GM19467 (cell line): ENCODE data around the gene MYO5B.
"Not testable (repeated sequence)": the region's sequence is repeated elsewhere in the genome, so short reads cannot be mapped to it uniquely, and the experiment has no call there.

Experiments
- ATAC-seq: cut with Tn5 transposase; IDR thresholded peaks from one replicate; pipeline ENCODE4 v1.9.1; 2021; ENCODE audit warnings: mild to moderate bottlenecking, moderate library complexity; ENCODE audit not compliant: unreplicated experiment

Gene MYO5B

DNA sequence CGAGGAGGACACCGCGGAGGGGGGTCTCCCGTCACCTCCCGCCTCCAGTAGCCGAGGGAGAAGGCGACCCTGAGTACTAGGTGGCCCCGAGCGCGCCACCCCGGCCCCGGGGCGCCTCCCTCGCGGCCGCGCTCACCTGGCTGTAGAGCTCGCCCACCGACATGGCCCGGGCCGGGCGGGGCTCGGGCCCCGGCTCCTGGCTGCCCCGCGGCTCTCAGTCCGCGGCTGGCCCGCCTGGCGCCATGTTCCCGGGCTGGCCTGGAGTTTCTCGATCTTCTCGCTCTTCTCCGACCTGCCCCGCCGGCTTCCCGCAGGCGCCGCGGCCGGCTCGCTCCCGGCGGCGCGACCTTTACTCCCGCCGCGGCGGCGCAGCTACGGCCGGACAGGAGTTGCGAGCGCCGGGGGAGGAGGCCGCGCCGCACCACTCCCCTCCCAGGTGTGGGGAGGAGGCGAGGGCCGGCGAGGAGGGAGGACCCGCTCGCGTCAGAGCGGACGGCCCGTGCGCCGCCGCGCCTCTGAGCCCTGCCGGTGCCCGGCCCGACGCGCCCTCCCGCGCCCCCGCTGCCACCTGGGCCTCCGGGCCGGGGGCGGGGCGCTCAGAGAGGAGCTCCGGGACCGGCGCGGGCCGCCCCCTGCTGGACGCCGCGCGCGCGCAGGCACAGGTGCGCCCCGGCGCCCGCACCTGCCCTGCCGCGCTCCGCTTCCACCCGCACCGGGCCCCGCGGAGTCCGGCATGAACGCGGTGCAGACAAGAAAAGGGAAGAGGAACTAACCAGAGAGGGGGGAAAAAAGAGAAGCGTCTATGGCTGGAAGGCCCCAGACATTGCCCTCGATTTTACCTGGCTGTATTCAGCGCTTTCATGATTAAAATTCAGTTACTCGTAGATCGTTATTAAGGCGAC is at the start of gene MYO5B:
Gene MYO5B (minus strand): TSS at position 517 of the 902 bp plus-strand sequence. CDS start 354 bp downstream, at position 163.
- peak; percentile 68 for ATAC-seq

DNA sequence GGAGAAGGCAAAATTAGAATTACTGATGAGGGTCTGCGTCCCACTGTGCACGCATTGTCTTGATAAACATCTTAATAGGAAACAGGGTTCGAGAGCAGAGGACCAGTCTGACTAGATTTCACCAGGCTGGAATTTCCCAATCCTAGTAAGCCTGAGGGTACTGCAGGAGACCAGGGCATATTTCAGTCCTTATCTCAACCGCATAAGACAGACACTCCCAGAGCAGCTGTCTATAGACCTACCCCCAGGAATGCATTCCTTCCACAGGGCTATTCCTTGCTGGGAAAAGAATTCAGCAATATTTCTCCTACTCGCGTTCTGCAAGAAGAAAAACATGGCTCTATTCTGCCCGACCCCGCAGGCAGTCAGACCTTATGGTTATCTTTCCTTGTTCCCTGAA is 46.8 kb upstream of the MYO5B start:
- not testable (repeated sequence) for ATAC-seq

DNA sequence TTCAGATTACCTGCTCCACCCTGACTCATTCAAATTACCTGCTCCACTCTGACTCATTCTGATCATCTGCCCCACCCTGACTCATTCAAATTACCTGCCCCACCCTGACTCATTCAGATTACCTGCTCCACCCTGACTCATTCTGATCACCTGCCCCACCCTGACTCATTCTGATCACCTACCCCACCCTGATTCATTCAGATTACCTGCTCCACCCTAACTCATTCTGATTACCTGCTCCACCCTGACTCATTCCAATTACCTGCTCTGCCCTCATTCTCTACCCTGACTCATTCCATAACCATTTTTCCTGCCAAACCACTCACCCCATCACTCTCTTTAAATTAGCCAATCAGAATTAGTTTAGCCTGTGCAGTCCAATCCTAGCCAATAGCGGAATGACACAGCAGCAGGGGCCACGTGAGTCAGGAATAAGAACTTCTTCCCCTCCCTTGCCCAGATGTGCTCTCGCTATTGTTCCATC is 45.2 kb upstream of the MYO5B start:
- ATAC-seq, result no peak

DNA sequence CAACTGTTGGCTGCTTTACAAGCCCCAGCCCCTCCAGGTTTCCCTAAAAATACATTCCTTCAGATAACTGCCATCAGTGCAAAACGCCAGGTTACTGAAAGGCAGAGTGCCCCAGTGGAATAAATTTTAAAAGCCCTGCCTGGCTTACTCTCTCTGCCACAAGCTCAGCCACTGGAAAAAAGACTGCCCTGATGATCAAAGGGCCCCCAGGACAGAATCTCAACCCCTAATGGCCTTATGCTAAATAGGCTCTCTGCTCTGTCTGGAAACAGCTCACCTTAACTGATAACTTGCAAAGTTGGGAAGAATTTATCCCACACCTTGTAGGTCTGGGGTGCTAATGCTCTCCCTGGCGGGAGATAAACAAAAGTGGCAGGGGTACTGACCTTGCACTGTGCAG is 37.5 kb upstream of the MYO5B start:
- no peak for ATAC-seq

DNA sequence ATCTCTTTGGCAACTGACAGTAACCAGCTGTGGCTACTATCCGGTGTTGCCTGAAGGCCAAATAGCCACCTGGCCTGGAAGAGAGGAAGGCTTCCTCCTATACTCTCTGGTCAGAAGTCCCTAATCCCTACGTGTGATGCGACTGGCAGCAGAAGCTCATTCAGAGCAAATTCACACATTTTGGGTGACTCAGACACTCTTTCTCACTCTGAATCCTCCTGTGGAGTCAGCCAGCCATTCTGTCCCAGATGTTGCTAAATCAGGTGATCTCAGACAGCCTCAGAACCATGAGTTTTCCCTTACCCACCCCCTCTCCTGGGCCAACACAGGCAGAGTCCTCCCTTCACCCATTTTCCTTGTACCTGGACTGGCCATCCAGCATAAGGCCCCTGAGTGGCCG is 36.7 kb upstream of the MYO5B start:
- no peak for ATAC-seq

DNA sequence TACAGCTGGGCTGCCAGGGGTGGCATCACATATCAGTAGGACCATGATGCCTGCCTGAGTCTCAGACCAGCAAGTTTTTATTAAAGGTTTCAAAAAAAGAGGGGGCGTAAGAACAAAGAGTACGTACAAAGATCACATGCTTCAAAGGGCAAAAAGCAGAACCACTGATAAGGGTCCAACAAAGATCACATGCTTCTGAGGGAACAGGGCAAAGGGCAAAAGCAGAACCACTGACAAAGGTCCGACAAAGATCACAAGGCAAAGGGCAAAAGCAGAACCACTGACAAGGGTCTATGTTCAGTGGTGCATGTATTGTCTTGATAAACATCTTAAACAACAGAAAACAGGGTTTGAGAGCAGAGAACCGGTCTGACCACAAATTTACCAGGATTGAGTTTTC is 25.3 kb upstream of the MYO5B start:
- ATAC-seq, result not testable (repeated sequence)

DNA sequence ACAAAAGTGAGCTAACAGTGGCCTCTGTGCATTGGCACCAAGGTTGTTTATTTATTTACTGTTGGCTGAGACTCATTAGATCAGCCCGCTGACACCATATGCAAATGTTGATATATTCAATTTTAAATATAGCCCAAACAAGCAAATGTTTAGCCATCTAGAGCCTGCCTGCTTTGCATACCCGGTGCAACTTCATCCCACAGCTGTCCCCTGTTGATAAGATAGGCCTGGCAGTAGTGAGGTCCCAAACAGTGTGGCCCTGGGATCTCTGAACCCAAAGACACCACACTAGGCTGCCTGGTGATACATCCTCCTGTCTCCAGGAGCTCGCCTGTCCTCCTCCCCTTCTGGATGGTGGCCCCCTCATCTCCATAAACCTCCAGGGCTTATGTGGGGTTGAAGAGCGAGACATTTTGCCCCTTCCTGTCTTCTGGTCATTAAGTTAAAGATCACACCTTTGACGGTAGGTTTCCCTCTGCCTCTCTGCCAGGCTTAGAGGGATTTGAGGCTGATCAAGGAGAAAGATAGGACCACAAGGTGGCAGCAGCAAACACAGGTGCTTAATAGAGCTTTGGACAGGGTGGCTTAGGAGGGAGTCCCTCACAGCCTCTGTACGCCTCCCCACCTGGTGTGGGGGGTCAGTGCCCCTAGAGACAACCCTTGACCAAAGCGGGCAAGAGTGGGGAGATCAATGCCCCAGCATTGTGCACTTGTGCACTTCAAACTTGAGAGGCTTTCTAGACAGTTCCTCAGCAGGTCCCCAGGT is 23.7 kb upstream of the MYO5B start:
- no peak for ATAC-seq

DNA sequence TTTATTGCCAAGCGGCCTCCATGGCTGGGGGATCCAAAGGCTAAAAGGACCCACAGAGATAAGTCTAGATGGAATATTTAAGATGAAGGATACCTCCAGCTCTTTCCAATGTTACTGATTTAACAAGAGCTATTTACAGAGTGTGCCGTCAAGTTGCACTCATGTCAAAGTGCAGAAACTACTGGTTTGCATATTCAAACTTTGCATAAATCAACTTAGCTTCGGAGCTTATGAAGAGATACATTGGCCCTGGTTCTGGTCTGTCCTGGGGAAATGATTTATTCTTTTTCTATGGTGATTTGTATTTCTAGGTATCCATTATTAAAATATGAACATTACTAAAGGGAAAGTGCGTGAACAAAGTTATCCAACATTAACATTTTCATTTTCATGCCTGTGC is 14.4 kb upstream of the MYO5B start:
- no peak for ATAC-seq

DNA sequence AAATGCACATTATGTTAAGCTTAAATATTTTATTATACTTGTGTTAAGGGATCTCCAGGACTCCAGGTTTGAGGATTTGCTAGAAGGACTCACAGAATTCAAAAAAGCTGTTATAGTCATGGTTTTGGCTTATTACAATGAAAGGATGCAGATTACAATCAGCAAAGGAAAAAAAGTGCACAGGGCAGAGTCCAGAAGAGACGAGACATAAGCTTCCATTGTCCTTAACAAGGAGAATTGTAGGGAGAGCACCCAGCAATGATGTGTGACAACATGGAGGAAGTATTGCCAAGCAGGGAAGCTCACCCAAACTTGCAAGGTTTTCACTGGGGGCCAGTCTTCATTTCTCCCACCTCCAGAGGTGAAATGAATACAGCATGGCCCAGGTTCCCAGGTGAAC is 12.8 kb upstream of the MYO5B start:
- no peak for ATAC-seq

DNA sequence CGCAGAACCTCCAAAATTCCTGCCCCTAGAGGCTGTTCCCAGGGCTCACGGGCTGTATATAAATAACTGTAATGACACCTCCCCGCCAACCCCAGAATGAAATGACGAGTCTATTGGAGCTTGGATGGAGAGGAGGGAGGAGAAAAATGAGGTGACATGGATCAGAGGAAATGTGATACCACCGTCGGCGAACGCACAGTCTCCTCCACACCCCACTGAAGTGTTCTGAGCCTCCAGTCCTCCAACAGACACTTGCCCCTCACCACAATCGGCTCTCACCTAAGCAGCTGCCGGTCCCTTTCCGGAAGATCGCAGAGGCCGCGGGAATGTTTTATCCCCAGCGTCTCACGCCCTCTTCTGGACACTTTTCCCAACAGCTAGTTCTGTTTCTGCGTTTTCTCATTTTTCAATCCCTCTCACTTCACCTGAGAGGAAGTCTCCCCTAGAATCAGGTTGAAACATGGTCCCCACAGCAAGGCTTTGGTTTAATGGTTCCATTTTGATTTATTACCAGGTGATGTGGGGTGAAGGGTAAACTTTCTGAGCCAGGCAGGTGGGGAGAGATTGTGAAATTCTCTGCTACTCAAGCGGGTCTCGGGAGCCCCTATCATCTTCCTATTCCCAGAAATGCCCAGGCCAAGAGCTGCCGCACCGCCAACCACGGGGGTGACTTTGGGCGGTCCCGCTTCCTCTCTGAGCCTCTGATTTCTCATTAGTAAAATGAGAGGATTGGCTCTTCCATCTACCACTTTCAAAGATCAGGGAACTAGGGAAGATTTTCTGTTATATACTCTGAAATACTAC is 9.1 kb upstream of the MYO5B start:
- ATAC-seq, result no peak

DNA sequence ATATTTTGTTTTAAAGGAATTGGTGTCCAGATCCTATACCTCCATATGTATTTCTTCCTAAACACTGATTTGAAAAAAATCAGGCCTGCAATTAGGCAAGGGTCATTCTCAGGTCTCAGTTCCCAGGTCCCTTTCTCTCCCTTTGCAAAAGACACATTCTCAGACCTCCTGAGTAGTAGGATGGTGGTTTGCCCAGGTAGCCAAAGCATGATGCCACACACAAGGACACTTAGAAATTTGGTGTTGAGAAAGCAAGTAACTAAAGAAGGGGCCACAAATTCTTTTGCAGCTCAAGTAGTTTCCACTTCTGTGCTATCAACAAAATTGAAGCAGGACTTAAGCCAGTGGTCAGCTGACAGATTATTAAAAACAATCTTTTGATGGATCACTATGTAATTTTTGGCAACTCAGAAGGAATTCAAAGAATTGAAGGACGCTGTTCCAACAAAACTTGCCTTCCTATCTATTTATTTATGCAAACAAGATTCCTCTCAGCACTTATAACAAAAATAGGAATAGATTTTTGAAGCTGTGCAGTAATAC is 6.6 kb upstream of the MYO5B start:
- ATAC-seq, result no peak

DNA sequence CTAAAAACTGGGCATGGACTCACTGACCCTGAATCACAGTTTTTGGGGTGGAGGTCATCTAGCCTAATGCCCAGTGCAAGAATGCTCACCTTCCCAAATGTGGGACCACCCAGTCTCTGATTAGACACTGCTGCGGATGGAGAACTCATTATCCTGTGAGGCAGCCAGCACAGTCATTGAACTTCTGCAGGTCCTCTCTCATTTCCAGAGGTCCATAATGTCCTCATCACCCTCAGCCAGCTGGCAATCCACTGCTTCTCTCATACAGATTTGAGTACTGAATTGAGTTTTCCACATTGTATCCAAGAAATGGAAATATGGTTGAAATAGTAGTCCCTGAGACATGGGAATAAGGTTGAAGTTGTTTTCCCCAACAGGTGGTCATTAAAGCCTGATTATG is 5.0 kb upstream of the MYO5B start:
- no peak for ATAC-seq

DNA sequence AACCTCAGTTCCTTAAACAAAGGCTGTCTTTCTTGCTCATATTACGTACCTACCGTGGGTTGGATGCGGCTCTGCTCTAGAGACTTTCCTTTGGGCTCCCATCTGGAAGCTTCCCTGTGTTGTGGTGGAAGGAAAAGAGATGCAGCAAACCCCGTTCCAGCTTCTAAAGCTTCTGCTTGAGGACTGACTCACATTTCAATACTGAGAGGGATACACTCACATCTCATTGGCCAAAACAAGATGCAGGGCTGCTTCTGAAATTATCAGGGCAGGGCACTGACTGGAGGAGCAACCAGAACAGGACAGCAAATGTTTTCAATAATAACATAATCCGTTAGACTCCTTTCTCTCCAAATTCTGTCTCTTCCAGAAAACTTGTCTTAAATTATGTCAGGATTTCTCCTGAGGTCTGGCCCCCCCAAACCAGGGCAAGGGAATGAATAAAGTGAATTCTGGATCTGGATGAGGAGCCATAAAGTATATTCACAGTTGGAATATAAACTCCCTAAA is 4.5 kb upstream of the MYO5B start:
- no peak for ATAC-seq

DNA sequence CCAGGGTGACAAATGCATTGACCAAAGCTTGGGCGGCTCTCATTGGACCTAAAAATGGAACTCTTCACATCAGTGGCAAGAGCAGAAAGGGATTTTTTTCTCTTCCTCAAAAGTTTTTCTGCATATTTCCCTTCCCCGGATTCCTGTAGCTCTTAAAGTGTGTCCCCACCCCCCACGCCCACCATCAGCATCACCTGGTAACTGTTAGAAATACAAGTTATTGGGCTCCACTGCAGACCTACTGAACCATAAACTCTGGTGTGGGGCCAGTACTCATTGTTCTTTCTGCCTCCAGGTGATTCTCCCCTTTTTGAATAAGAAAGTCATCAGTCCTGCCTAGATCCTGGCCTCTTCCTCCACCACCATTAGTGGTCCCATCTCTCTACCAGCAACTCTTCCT is 1.3 kb upstream of the MYO5B start:
- ATAC-seq, result no peak

DNA sequence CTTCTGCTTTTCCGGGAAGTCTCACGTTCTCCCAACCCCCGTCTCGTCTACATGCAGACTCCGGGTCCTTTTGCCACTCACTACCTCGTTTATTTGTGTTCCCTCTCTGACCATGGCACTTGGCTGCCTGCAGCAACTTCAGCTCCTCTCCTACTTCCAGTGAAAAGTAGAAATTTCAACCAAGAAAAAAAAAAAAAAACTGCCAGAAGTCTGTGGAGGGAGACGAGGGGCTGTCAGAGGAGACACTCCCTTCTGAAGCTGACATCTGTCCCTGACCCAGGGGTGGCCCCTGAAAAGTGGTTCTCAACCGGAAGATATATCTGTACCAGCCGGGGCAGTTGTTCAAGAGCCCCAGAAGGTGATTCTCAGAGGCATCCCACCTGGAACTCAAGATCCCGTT is 742 bp upstream of the MYO5B start:
- ATAC-seq, result no peak

DNA sequence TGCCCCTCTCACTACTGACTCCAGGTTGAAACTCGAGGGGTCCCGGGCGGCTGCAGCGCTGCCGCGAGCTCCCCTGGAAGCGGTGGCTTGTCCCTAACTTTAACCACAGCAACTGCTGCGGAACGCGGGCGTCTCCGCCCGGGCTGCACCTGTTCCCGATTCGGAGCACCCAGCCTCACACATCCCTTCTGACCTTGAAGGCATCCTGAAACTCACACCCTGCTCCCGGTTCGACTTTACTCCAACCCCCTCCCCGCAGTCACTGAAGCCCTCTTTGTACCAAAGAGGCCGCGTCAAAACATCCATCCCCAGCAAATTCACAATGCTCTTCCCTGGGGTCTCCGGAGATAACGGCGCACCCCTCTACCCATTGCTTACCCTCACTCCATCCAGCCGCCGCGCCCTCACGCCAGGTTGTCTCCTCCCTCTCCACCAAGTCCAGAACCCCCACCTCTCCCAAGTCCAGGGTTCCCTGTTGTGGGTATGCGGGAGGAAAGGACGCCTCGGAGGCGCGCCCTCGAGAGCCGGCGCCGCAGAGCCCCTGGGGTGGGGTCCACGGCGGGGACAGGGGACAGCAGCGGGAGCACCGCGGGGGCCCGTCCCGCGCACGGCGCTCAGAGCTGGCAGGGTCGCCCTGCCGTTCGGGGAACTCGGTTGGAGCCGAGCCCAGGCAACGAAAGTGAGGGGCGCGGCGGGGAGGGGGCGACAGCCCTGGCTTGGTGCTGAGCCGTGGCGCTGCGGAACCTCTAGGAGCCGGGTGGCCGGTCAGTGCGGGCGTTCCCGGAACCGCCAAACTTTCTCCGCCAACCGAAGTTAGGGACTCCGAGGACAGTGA is 934 bp downstream of the MYO5B start:
- ATAC-seq, result no peak

DNA sequence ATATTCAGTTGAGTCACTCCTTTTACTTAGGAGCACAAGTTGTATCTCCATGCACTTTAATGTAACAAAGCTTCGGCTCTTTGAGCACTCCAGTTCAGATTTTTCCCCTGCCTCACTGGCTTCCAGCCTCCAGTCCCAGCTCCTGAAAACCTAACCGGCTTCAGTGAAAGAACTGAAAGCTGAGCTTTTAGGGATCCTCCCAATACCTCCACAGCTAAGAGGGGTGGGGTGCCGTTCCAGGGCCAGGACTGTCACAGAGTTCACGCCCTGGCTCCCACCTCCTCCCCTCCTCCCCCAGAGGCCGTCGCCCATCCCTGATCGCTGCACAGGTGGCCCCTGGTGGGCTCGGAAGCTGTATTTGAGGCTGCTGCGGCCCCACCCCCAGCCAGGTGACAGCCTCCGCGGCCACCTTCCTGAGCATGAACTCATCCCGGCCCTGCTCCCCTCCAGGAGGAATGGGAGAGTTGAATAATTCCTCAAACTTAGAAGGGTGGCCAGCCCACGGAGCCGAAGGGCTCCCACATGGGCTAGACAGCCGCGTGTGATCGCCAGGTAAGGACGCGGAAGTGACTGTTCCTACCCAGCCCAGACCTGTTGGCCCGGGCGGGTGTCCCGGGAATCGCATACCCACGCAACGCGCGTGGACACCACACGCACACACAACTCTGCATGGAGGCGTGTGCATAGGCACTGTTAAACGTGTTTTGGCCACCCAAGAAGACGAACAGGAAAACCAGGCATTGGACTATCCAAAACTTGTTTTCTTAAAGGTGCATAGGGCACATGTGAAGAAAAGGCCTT is 1.8 kb downstream of the MYO5B start:
- ATAC-seq, result no peak

DNA sequence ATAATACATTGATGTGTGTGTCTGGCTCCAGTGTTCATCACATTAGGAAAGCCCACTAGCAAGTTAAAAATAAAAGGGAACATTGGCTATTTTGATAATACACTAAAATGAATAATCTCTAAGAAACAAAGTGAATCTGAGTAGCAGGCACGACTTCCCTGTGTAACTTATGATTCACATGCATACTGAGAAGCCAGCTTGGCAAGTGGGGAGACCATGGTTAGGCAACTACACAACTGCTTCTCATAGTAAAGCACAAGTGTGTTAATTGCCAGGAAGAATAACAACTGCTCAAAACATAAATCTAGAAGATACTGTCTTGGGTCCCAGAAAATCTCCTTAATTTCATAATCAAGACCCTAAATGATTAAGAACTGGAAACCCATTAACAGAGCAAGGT is 4.0 kb downstream of the MYO5B start:
- ATAC-seq, result no peak

DNA sequence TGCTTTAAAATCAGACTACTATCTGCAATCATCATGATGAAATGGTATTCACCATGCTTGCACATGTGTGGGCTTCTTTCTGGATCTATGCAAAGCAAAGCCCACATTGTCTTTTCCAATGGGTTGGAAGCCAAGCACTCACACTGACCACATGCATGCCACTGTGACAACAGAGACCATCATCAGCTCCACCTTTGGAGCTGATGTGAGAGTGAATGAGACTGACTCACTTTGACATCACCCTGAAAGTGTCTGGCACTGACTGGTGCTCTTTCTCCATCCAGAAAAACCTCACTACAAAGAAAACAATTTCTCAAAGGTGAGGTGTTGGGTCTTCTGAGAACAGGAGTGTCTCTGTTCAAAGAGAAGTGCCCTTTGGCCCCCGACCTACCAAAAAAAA is 4.7 kb downstream of the MYO5B start:
- no peak for ATAC-seq
